Measurements from ENCODE around the gene ABCA12. TPM values are rescaled to one million over a fixed set of nuclear protein-coding genes. Genes with fewer than 3 reads are reported as not detected.

Gene ABCA12
- polyA plus RNA-seq, 1 of the 3 experiments (the other 2 are of a cell fraction) = 0.07 TPM

DNA sequence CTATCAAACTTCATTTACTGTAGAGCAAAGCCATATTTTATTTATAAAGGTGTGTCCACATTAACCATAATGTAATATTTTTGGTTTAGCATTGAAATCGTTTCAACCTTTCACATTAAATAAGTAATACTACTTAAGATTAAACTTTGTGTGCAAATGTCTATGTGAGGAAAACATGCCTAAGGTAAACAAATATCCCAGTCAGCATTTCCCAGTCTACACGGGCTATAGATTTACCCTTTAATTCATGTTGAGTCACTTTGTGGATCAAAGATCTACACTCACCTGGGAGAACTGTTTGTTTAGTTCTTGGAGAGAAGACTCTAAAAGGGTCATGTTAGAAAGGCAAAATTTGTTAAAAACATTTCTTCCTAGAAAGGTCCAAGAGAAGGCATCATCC lies 89.1 kb downstream of the ABCA12 start:
- Histone ChIP-seq H3K9me3 (no peaks in the 10 kb centered on the region), H4K20me1 (ENCODE audit: insufficient read depth) (no peaks in the 10 kb centered on the region), H3K4me3 (ENCODE audit: low read depth in 2 of 2, low read length in 1 of 2) (no peak overlapping the region), H3K27me3 (ENCODE audit: insufficient read depth) (no peaks in the 10 kb centered on the region), H3K36me3 (replicated peaks in 1 of 2; ENCODE audit: control insufficient read depth in 1 of 2, insufficient read depth in 2 of 2, low read length in 1 of 2) (no peaks in the 10 kb centered on the region), H3K4me1 (ENCODE audit: control insufficient read depth in 1 of 2, insufficient read depth in 2 of 2, low read depth in 1 of 2, low read length in 1 of 2) (no peaks in the 10 kb centered on the region; a peak in 1 of 4 replicates), H3K79me2 (ENCODE audit: insufficient read depth) (no peaks in the 10 kb centered on the region), H3K27ac (ENCODE audit: low read depth in 2 of 2, low read length in 1 of 2) (no peak overlapping the region), H3K4me2 (no peak overlapping the region), H3K9me2 (no peaks in the 10 kb centered on the region), H3K9ac (no peak overlapping the region), H3F3A (replicated peaks; ENCODE audit: insufficient read depth) (no peaks in the 10 kb centered on the region), H2AFZ (ENCODE audit: low read depth) (no peak overlapping the region)
- POLR2A ChIA-PET = no interaction called here
- WGBS (ENCODE audit: low lambda C conversion rate) = 48% methylated on average over 2 of the region's 2 CpGs
- no peak for DNase-seq
- no peak for TF ChIP-seq FOXM1 (IDR thresholded peaks at IDR 0.05; ENCODE audit: low read depth)
- no peak for TF ChIP-seq JUND (IDR thresholded peaks at IDR 0.05)
- TF ChIP-seq FOXJ3 (CRISPR knock-in tag; IDR thresholded peaks at IDR 0.05) = no peak
- no peak for TF ChIP-seq SMC3 (IDR thresholded peaks at IDR 0.05; ENCODE audit: low read depth, low read length)
- TF ChIP-seq NFIC (IDR thresholded peaks at IDR 0.05; ENCODE audit: borderline replicate concordance) = no peak
- no peak for TF ChIP-seq MXI1 (IDR thresholded peaks at IDR 0.05; ENCODE audit: low read depth, low read length)
- TF ChIP-seq, protein P1, sequence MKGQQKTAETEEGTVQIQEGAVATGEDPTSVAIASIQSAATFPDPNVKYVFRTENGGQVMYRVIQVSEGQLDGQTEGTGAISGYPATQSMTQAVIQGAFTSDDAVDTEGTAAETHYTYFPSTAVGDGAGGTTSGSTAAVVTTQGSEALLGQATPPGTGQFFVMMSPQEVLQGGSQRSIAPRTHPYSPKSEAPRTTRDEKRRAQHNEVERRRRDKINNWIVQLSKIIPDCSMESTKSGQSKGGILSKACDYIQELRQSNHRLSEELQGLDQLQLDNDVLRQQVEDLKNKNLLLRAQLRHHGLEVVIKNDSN (IDR thresholded peaks at IDR 0.05; ENCODE audit: borderline replicate concordance, low read depth) = no peak
- TF ChIP-seq EP300 (IDR thresholded peaks at IDR 0.05; ENCODE audit: borderline replicate concordance in 1 of 2, low read depth in 1 of 2, low read length in 1 of 2) = no peak
- TF ChIP-seq RXRA (IDR thresholded peaks at IDR 0.05; ENCODE audit: borderline replicate concordance, low read depth) = no peak
- no peak for TF ChIP-seq CHD2 (IDR thresholded peaks at IDR 0.05; ENCODE audit: low read length, partially characterized antibody)
- TF ChIP-seq POLR2AphosphoS5 (IDR thresholded peaks at IDR 0.05; ENCODE audit: low read depth, low read length) = no peak
- no peak for TF ChIP-seq EZH2phosphoT487 (IDR thresholded peaks at IDR 0.05; ENCODE audit: borderline replicate concordance, low read depth)
- no peak for TF ChIP-seq MEF2A (IDR thresholded peaks at IDR 0.05; ENCODE audit: borderline replicate concordance, low read depth)
- no peak for TF ChIP-seq CTCF (IDR thresholded peaks at IDR 0.05)
- no peak for TF ChIP-seq ELF1 (IDR thresholded peaks at IDR 0.05)
- TF ChIP-seq TAF1 (IDR thresholded peaks at IDR 0.05; ENCODE audit: borderline replicate concordance, low read depth, low read length) = no peak
- TF ChIP-seq, protein P2, sequence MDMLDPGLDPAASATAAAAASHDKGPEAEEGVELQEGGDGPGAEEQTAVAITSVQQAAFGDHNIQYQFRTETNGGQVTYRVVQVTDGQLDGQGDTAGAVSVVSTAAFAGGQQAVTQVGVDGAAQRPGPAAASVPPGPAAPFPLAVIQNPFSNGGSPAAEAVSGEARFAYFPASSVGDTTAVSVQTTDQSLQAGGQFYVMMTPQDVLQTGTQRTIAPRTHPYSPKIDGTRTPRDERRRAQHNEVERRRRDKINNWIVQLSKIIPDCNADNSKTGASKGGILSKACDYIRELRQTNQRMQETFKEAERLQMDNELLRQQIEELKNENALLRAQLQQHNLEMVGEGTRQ (IDR thresholded peaks at IDR 0.05; ENCODE audit: borderline replicate concordance, low read depth, low read length) = no peak
- TF ChIP-seq RFX5 (IDR thresholded peaks at IDR 0.05; ENCODE audit: low read length) = no peak
- TF ChIP-seq GATA2 (CRISPR knock-in tag; IDR thresholded peaks at IDR 0.05) = no peak
- TF ChIP-seq, protein P3, sequence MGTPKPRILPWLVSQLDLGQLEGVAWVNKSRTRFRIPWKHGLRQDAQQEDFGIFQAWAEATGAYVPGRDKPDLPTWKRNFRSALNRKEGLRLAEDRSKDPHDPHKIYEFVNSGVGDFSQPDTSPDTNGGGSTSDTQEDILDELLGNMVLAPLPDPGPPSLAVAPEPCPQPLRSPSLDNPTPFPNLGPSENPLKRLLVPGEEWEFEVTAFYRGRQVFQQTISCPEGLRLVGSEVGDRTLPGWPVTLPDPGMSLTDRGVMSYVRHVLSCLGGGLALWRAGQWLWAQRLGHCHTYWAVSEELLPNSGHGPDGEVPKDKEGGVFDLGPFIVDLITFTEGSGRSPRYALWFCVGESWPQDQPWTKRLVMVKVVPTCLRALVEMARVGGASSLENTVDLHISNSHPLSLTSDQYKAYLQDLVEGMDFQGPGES (IDR thresholded peaks at IDR 0.05; ENCODE audit: low read depth, low read length) = no peak
- CTCF ChIA-PET = interaction anchor here (0.6 kb wide), 1 partner anchor 48 kb away, joined by 3 read pairs; no protein-coding TSS in a partner anchor
